Dermis blood vessel endothelial cell (primary cell): ENCODE measurements around the gene ISG20. TPM values are rescaled to one million over a fixed set of nuclear protein-coding genes. Genes with fewer than 3 reads are reported as not detected.

Experiments
- DNase-seq: peaks from one replicate; pipeline ENCODE4 v3.0.0; 2010
- total RNA-seq: library from RNA; depleted of rRNA; stranded (reverse); fragments of >200 nt; gene quantifications from 2 replicates; pipeline ENCODE4 v1.2.3, GENCODE V29; 2014

Gene ISG20
- 22.2 and 49.4 TPM in 2 replicates for total RNA-seq

DNA sequence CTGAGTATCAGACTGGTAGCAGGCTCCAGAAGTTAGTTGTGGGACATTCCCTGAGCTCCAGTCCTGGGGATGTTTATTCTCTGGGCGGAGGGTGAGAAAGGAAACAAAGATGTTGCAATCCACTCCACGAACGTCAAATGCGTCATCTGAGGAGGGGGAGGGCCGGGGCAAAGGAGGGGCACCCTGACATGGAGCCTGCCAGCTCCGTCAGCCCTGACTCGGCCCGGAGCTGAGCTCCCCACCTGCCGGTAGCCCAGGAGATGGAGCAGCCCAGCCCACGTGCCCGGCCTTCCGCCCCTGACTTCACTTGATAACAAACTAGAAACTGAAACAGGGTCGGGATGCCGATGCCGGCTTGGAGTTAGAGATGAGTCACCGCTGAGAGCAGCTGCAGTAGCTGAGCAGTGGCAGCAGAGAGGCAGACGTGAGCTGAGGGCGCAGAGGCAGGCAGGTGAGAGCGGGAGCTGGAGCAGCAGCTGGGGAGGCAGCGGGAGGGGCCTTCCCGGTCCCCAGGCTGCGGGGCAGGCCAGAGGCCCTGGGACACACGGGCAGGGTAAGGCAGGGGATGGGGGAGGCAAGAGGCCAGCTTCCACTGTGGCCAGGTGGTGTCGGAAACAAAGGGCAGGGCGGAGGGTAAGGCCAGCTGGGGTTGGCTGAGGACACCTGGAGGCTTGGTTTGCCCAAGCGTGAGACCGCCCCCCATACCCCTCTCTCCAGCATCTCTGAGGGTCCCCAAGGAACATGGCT, at the start of gene ISG20:
TSS of gene ISG20 (plus strand) at position 391 of the 747 bp plus-strand sequence. CDS start at position 742, 351 bp downstream.
- DNase-seq: peak; percentile 99

DNA sequence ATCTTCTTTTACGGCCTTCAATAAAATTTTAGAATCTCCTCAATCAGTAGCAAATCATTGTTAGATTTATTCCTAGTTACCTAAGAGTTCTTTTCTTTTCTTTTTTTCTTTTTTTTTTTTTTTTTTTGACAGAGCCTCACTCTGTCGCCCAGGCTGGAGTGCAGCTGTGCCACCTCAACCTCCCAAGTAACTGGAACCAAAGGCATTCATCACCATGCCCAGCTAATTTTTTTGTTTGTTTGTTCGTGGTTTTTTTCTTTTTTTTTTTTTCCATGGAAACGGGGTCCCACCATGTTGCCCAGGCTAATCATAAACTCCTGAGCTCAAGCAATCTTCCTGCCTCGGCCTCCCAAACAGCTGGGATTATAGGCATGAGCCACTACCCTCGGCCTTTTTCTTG, 48.1 kb upstream of the ISG20 start:
- DNase-seq: no peak

- DNase-seq: no peak
Observed at GRCh38 chr15:88591384-88591783, 47.4 kb upstream of the ISG20 start.

DNA sequence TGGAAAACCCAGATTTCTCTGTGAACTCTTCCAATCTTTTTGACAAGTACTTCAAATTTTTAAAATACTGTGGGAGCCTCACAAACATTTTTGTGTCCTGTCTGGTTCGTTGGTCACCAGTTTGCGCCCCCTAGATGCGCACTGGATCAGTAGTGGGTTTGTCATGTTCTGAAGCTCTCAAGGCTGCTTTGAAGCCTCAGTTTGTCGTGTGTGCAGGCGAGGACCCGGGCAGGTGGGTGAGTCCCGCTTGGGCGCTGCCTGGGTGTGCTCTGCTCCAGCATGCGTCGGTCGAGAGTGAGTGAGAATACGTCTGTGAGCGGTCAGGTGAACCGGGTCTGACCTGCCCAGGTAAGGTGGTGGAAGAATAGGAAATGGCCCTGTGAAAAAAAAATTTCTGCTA, 34.9 kb upstream of the ISG20 start:
- no peak for DNase-seq

- DNase-seq: no peak
Observed at GRCh38 chr15:88604381-88605188, 34.2 kb upstream of the ISG20 start.

GRCh38 chr15:88605189-88606069, 33.4 kb upstream of the ISG20 start:
- peak; percentile 58 for DNase-seq

DNA sequence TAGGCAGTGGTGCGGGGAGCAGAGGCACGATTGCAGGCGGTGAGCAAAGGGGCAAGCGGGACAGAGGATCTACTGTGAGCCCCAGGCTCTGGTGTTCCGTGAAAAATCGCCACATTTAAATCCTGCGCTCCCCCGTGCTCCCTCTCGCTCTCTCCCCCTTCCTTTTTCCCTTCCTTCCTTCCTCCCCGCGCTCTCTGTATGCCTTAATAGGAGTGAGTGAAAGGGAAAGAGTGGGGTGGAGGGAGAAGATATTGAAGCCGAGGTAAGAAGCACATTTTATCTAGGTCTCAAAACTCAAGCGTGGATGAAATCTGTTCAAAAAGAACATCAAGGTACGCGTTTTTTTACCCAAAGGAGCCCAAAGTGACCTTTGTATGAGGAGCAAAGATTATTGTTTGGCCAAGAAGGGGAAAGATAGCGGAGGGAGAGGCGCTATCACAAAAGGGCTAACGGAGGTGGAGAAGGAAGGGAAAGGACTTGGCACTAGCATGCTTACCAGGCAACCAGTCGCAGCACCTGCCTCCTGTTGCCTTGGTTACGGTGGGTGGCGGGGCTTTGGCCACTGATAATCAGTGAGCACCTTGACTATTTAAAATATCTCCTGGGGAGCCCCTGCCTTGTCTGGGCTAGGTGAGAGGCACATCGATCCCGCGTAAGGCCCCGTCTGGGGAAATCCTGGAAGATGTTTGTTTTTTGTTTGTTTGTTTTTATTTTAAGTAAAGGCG, 32.6 kb upstream of the ISG20 start:
- DNase-seq: no peak

- no peak for DNase-seq
Observed at GRCh38 chr15:88607951-88608350, 30.9 kb upstream of the ISG20 start.

- no peak for DNase-seq
Observed at GRCh38 chr15:88608607-88609181, 30.1 kb upstream of the ISG20 start.

- DNase-seq: no peak
Observed at GRCh38 chr15:88609344-88610090, 29.3 kb upstream of the ISG20 start.

- DNase-seq: no peak
Observed at GRCh38 chr15:88610701-88611231, 28.1 kb upstream of the ISG20 start.

GRCh38 chr15:88612186-88612796, 26.5 kb upstream of the ISG20 start:
- no peak for DNase-seq

DNA sequence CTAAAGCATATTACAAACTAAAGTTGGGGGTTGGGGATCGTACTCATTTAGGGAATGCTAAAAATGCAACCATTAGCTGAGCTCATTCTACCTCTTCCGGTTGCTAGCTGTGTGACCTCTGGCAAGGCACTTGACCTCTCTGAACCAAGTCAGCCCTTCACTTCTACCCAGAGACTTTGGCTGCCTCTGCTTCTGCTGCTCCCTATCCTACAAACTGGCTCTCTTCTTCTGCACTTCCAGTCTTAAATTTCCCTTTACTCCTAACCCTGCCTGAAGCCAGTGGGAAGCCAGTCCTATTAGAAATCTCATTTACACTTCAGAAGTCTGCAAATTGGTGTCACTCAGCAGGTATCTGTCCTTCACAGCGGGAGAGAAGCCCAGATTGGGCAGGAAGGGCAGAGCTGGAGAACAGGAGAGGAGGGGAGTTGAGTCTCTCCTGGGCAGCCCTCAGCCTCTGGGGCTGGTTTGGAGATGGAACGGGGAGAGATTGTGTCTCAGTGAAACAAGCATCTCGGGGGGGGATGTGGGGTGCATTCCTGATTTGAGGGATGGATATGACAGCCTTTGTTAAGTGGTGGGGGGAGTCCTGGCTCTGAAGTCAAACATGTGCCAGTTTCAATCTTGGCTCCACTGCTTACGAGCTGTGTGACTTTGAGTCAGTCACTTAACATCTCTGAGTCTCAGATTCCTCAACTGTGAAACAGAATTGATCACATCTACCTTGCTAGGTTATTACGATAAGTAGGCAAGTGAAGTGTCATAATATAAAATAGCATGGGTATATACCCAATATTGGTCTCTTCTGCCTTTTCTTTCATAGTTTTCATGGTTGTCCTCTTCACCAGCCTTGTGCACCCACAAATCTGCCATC, 25.5 kb upstream of the ISG20 start:
- no peak for DNase-seq

- no peak for DNase-seq
Observed at GRCh38 chr15:88615303-88616107, 23.3 kb upstream of the ISG20 start.

- no peak for DNase-seq
Observed at GRCh38 chr15:88616240-88616639, 22.6 kb upstream of the ISG20 start.

DNA sequence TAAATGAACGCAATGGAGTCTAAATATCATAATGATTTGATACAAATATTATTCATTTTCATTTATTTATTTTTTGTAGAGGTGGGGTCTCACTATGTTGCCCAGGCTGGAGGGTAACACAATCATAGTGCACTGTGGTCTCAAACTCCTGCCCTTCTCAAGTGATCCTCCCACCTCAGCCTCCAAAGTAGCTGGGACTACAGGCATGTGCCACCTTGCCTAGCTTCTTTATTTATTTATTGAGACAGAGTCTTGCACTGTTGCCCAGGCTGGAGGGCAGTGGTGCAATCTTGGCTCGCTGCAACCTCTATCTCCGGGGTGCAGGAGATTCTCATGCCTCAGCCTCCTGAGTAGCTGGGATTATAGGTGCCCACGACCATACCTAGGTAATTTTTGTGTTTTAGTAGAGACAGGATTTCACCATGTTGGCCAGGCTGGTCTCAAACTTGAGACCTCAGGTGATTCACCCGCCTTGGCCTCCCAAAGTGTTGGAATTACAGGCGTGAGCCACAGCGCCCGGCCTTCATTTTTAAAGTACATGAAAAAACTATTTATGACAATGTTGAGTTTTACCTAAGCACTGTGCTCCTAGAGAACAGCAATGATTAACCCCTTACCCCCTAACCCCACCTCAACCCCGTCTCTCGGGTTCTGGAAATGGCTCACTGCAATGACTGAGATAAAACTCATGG, 21.6 kb upstream of the ISG20 start:
- no peak for DNase-seq

GRCh38 chr15:88617790-88618189, 21.0 kb upstream of the ISG20 start:
- DNase-seq: no peak

GRCh38 chr15:88618686-88619085, 20.1 kb upstream of the ISG20 start:
- no peak for DNase-seq
